Inflammatory macrophage treated with lipopolysaccharide for 1 hour (primary cell): Measurements from ENCODE around the gene ZSCAN32.

Experiments
- DNase-seq, 2 donors: peaks; one replicate each; pipeline ENCODE4 v3.0.0-alpha.2; 2020 to 2022

The ZSCAN32 gene

GRCh38 chr16:3400779-3401688 is at the start of gene ZSCAN32, which contains the start of gene ZNF174:
ZSCAN32 (minus strand) TSS chr16:3401004; CDS start chr16:3397557, 3,447 bp downstream.
ZNF174 (plus strand) TSS chr16:3401215; CDS start chr16:3402005, 790 bp downstream.
- peak; percentile 98 to 99 for DNase-seq

- DNase-seq, result peak; percentile 70 to 88
Observed at GRCh38 chr16:3444032-3444388, 43.2 kb upstream of the ZSCAN32 start.

- DNase-seq, result peak; percentile 83 to 91
Observed at GRCh38 chr16:3443108-3444031, 42.6 kb upstream of the ZSCAN32 start, which contains the start of the genes NAA60 and ZNF597. NAA60 (plus strand) TSS chr16:3443680; CDS start chr16:3476228, 32,548 bp downstream. ZNF597 (minus strand) TSS chr16:3443504; CDS start chr16:3443153, 351 bp downstream.

GRCh38 chr16:3439637-3440036 is 38.8 kb upstream of the ZSCAN32 start:
- no peak for DNase-seq

GRCh38 chr16:3434373-3434772 is 33.6 kb upstream of the ZSCAN32 start:
- no peak for DNase-seq

- DNase-seq, result peak; percentile 23 to 29
Observed at GRCh38 chr16:3431779-3432219, 31.0 kb upstream of the ZSCAN32 start.

- no peak for DNase-seq
Observed at GRCh38 chr16:3413730-3414379, 13.1 kb upstream of the ZSCAN32 start.

- DNase-seq, result no peak
Observed at GRCh38 chr16:3408561-3409197, 7.9 kb upstream of the ZSCAN32 start.

- DNase-seq, result peak in 1 of 2 donors; percentile 16
Observed at GRCh38 chr16:3401719-3402397, 1.1 kb upstream of the ZSCAN32 start.

GRCh38 chr16:3400446-3400778 is 392 bp downstream of the ZSCAN32 start:
- no peak for DNase-seq

GRCh38 chr16:3389663-3390338 is 11.0 kb downstream of the ZSCAN32 start:
- DNase-seq, result no peak

GRCh38 chr16:3388325-3388724 is 12.5 kb downstream of the ZSCAN32 start:
- DNase-seq, result no peak

GRCh38 chr16:3383045-3383448 is 17.8 kb downstream of the ZSCAN32 start:
- no peak for DNase-seq

- no peak for DNase-seq
Observed at GRCh38 chr16:3377917-3378316, 22.9 kb downstream of the ZSCAN32 start.

GRCh38 chr16:3375680-3376079 is 25.1 kb downstream of the ZSCAN32 start:
- DNase-seq, result no peak

- DNase-seq, result no peak
Observed at GRCh38 chr16:3369073-3369472, 31.7 kb downstream of the ZSCAN32 start.

- DNase-seq, result peak; percentile 63 to 68
Observed at GRCh38 chr16:3364774-3365427, 35.9 kb downstream of the ZSCAN32 start.

GRCh38 chr16:3363793-3364192 is 37.0 kb downstream of the ZSCAN32 start:
- DNase-seq, result no peak

GRCh38 chr16:3362931-3363330 is 37.9 kb downstream of the ZSCAN32 start:
- DNase-seq, result no peak

- DNase-seq, result no peak
Observed at GRCh38 chr16:3358871-3359270, 41.9 kb downstream of the ZSCAN32 start.
